Panc1 (cell line): Measurements from ENCODE around the gene AKR1C2.

Source experiments
- POLR2AphosphoS5 ChIP-seq: IDR thresholded peaks from 2 replicates; pipeline ENCODE4 v1.6.1; 2012; ENCODE audit warnings: mild to moderate bottlenecking, low read depth, low read length, moderate library complexity
- SIN3A ChIP-seq: IDR thresholded peaks from 2 replicates; pipeline ENCODE4 v1.6.1; 2012; ENCODE audit warnings: low read depth, mild to moderate bottlenecking, low read length, moderate library complexity, borderline replicate concordance; ENCODE audit not compliant: insufficient read depth
- TCF7L2 ChIP-seq: IDR thresholded peaks from 2 replicates; pipeline ENCODE4 v1.6.1; 2011; ENCODE audit warnings: mild to moderate bottlenecking, low read depth, low read length, inconsistent platforms
- TF ChIP-seq, protein P1 (sequence below): fragments of 450-650 bp; IDR thresholded peaks from 2 replicates; pipeline ENCODE4 v1.5.1; 2017; ENCODE audit warnings: mild to moderate bottlenecking

DNA sequence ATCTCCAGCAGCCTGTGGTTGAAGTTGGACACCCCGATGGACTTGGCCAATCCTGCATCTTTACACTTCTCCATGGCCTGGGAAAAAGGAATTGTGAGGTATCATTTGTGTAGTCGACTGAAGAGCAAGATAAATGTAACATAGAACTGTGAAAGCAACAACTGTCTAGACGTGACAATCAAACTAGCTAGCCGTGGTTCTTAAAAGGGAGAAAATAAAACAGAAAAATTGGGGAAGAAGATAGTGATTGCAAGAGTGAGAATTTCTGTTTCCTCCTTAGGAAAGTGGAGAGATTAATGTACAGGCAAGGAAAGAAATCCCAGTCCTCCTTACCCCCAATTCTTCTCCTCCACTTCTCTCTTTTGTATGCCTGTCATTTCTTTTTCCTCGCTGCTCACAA, 5.0 kb downstream of the AKR1C2 start:
- TF ChIP-seq POLR2AphosphoS5 (no peak), SIN3A (no peak), TCF7L2 (no peak)
- TF ChIP-seq, protein P1, sequence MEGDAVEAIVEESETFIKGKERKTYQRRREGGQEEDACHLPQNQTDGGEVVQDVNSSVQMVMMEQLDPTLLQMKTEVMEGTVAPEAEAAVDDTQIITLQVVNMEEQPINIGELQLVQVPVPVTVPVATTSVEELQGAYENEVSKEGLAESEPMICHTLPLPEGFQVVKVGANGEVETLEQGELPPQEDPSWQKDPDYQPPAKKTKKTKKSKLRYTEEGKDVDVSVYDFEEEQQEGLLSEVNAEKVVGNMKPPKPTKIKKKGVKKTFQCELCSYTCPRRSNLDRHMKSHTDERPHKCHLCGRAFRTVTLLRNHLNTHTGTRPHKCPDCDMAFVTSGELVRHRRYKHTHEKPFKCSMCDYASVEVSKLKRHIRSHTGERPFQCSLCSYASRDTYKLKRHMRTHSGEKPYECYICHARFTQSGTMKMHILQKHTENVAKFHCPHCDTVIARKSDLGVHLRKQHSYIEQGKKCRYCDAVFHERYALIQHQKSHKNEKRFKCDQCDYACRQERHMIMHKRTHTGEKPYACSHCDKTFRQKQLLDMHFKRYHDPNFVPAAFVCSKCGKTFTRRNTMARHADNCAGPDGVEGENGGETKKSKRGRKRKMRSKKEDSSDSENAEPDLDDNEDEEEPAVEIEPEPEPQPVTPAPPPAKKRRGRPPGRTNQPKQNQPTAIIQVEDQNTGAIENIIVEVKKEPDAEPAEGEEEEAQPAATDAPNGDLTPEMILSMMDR = no peak
